Parathyroid adenoma (tissue), 2 donors: ENCODE data around the gene RNF114.

Experiments used
- H2AFZ ChIP-seq: fragments of 300-600 bp; sonication (generic); one replicate; pipeline ENCODE4 v1.7.0; 2017; ENCODE audit warnings: antibody characterized with exemption, mild to moderate bottlenecking
- H3K27ac ChIP-seq: fragments of 300-600 bp; sonication (generic); one replicate; pipeline ENCODE4 v1.7.0; 2017
- H3K27me3 ChIP-seq: fragments of 300-600 bp; sonication (generic); one replicate; pipeline ENCODE4 v1.7.0; 2017; ENCODE audit warnings: low read length; ENCODE audit not compliant: control insufficient read depth, insufficient read depth
- H3K36me3 ChIP-seq: fragments of 300-600 bp; sonication (generic); one replicate; pipeline ENCODE4 v1.7.0; 2017; ENCODE audit warnings: low read length; ENCODE audit not compliant: control insufficient read depth, insufficient read depth
- H3K4me1 ChIP-seq: fragments of 300-600 bp; sonication (generic); one replicate; pipeline ENCODE4 v1.7.0; 2017; ENCODE audit warnings: control low read depth
- H3K4me2 ChIP-seq: fragments of 300-600 bp; sonication (generic); one replicate; pipeline ENCODE4 v1.7.0; 2017; ENCODE audit warnings: low read length
- H3K4me3 ChIP-seq: fragments of 300-600 bp; sonication (generic); one replicate; pipeline ENCODE4 v1.7.0; 2017; ENCODE audit warnings: low read depth, low read length
- H3K79me2 ChIP-seq: fragments of 300-600 bp; sonication (generic); one replicate; pipeline ENCODE4 v1.7.0; 2017; ENCODE audit warnings: control low read depth
- H3K9ac ChIP-seq: fragments of 300-600 bp; sonication (generic); one replicate; pipeline ENCODE4 v1.7.0; 2017; ENCODE audit warnings: mild to moderate bottlenecking
- H3K9me3 ChIP-seq: fragments of 300-600 bp; sonication (generic); one replicate; pipeline ENCODE4 v1.7.0; 2017; ENCODE audit warnings: low read length; ENCODE audit not compliant: control insufficient read depth
- TF ChIP-seq, protein P1 (sequence below): fragments of 300-600 bp; sonication (generic); IDR thresholded peaks from one replicate; pipeline ENCODE4 v1.7.0; 2017; ENCODE audit warnings: antibody characterized with exemption, mild to moderate bottlenecking
- donor health status: primary hyperparathyroidism.

RNF114 gene, protein sequence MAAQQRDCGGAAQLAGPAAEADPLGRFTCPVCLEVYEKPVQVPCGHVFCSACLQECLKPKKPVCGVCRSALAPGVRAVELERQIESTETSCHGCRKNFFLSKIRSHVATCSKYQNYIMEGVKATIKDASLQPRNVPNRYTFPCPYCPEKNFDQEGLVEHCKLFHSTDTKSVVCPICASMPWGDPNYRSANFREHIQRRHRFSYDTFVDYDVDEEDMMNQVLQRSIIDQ

DNA sequence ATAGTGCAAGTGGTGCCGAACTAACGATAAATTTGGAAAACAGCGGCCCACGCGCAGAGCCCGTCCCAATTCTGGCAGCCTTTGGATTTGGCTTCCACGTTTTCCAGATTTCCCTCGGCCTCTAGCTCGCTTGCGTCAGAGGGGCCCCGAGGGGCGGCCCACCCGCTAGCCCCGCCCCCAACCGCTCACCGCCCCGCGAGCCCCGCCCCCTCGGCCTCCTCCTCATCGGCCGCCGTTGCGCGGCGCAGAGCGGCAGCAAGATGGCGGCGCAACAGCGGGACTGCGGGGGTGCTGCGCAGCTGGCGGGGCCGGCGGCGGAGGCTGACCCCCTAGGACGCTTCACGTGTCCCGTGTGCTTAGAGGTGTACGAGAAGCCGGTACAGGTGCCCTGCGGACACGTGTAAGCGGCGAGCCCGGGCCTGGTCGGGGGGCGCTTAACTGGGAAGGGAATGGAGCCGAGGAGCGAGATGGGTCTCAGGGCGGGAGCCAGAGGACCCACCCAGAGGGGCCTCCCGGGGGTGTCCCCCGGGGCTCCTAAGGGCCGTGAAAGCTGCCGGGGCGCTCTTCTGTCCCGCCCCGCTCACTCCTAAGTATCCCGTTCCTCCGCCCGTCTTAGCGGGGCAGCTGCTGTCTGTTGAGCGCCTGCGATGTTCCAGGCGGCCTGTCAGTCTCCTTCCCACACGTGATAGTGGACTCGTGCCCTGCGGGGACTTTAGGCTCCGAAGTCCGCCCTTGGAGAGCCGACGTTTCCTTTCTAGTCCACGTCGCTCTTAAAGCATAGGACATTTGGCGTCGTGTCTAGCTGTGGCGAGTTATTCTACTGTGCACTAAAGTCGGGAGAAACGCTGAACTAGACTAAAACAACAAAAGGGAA lies at the start of gene RNF114:
Gene RNF114, plus strand, starts transcription at position 245 of the 874 bp plus-strand sequence. Its CDS starts 16 bp downstream, at position 261.
- Histone ChIP-seq H3K36me3 (no peaks in the 10 kb centered on the region), H3K4me3 (peak within 1 kb of the TSS; percentile 89), H3K4me2 (peak within 1 kb of the TSS; percentile 95), H3K9ac (peak within 1 kb of the TSS; percentile 54), H2AFZ (peak within 1 kb of the TSS; percentile 87), H3K9me3 (no peaks in the 10 kb centered on the region), H3K4me1 (peaks cover 19% of the 10 kb centered on the region), H3K27me3 (no peaks in the 10 kb centered on the region), H3K79me2 (peaks cover 38% of the 10 kb centered on the region), H3K27ac (peak within 1 kb of the TSS; percentile 70)
- TF ChIP-seq, protein P1, sequence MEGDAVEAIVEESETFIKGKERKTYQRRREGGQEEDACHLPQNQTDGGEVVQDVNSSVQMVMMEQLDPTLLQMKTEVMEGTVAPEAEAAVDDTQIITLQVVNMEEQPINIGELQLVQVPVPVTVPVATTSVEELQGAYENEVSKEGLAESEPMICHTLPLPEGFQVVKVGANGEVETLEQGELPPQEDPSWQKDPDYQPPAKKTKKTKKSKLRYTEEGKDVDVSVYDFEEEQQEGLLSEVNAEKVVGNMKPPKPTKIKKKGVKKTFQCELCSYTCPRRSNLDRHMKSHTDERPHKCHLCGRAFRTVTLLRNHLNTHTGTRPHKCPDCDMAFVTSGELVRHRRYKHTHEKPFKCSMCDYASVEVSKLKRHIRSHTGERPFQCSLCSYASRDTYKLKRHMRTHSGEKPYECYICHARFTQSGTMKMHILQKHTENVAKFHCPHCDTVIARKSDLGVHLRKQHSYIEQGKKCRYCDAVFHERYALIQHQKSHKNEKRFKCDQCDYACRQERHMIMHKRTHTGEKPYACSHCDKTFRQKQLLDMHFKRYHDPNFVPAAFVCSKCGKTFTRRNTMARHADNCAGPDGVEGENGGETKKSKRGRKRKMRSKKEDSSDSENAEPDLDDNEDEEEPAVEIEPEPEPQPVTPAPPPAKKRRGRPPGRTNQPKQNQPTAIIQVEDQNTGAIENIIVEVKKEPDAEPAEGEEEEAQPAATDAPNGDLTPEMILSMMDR: no peak

DNA sequence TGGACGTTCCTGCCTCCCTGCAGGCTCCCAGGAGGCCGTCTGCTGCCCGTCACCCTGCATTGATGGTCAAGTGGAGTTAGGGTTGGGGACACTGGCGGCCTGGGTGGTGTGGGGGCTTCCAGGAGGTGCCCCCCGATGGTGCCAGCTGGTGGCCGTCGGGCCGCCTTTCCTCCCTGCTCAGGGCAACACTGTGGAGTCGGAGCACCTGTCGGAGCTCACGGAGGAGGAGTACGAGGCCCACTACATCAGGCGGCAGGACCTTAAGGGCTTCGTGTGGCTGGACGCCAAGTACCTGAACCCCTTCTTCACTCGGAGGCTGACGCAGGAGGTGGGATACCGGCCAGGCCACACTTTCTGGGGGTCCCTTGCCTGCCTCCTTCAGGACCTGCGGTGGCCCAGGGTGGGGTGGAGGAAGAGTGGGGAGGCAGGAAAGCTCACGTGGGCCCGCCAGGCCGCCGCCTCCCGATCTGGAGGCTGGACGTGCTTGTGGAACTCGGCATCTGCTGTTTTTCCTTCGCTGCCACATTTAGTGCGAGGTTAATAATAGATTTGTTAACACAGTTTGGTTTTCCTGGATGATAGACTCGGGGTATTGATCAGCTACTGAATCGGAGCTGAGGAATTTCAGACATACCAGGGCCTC lies 49.5 kb upstream of the RNF114 start:
- H3K4me2 ChIP-seq: no peak overlapping the region
- no peak overlapping the region for H3K9ac ChIP-seq
- H3K79me2 ChIP-seq: no peaks in the 10 kb centered on the region
- no peaks in the 10 kb centered on the region for H3K27me3 ChIP-seq
- H3K4me3 ChIP-seq: no peak overlapping the region
- peak overlapping the region; percentile 51 for H3K27ac ChIP-seq
- H3K9me3 ChIP-seq: no peaks in the 10 kb centered on the region
- no peaks in the 10 kb centered on the region for H3K4me1 ChIP-seq
- no peaks in the 10 kb centered on the region for H3K36me3 ChIP-seq
- H2AFZ ChIP-seq: no peak overlapping the region
- TF ChIP-seq, protein P1: no peak

DNA sequence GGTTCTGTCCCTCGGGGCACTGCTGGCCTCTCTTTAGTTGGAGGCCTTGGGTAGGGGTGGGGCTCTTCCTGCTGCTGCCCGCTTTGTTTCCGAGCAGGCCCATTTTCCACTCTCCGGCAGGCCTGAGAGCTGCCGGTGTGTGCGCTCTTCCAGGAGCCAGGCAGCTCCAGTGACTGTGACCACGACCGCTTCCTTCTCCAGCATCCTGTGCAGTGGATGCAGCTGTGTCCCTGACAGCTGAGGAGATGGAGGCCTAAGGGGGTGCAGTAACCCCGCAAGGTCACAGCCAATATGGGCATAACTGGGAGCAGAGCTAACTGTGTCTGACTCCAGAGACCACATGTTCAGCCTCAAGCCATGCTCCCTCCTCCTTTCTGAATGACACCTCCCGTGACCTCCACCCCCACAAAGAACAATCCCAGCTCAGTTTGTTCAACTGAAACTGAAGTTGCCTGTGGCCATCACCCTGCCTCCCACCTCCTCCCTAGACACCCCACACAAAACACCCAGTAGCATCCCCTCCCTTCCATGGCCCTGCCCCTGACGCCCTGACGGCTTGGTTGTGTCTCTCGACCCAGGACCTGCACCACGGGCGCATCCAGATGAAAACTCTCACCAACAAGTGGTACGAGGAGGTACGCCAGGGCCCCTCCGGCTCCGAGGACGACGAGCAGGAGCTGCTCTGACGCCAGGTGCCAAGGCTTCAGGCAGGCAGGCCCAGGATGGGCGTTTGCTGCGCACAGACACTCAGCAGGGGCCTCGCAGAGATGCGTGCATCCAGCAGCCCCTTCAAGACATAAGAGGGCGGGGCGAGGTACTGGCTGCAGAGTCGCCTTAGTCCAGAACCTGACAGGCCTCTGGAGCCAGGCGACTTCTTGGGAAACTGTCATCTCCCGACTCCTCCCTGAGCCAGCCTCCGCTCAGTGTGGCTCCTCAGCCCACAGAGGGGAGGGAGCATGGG lies 48.7 kb upstream of the RNF114 start:
- Histone ChIP-seq H3K4me3 (no peak overlapping the region), H3K4me1 (no peaks in the 10 kb centered on the region), H2AFZ (no peak overlapping the region), H3K36me3 (no peaks in the 10 kb centered on the region), H3K9me3 (no peaks in the 10 kb centered on the region), H3K79me2 (no peaks in the 10 kb centered on the region), H3K9ac (no peak overlapping the region), H3K27me3 (no peaks in the 10 kb centered on the region), H3K27ac (peak overlapping the region; percentile 24), H3K4me2 (no peak overlapping the region)
- TF ChIP-seq, protein P1: no peak

DNA sequence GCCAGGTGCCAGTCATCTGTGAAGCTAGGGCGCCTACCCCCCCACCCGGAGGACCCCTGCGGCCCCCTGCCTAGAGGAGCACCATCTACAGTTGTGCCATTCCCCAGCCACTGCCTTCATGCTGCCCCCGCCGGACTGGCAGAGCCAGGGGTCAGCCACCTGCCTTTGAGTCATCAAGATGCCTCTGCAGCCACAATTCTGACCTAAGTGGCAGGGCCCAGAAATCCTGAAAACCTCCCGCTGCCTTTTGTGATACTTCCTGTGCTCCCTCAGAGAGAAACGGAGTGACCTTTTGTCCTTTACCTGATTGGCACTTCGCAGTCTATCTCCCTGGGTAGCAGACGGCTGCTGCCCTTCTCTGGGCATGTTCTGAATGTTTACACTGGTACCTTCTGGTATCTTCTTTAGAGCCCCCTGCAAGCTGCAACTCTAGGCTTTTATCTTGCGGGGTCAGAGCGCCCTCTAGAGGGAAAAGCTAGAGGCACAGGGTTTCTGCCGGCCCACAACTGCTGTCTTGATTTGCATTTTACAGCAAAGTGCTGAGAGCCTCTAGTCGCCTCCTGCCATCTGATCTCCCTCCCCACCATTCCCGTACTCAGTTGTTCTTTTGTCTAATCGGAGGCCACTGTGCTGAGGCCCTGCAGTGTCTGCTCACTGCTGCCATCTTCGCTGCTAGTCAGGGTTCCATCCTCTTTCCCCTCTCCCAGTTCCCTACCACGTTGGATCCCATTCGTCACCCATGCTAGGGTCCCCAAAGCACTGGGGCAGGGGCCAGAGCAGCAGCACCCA lies 47.8 kb upstream of the RNF114 start:
- TF ChIP-seq, protein P1: peak; percentile 69
- H3K27me3 ChIP-seq: no peaks in the 10 kb centered on the region
- H3K27ac ChIP-seq: peak overlapping the region; percentile 35
- H3K4me1 ChIP-seq: no peaks in the 10 kb centered on the region
- H3K79me2 ChIP-seq: no peaks in the 10 kb centered on the region
- H3K4me3 ChIP-seq: no peak overlapping the region
- H3K9ac ChIP-seq: no peak overlapping the region
- no peak overlapping the region for H3K4me2 ChIP-seq
- no peaks in the 10 kb centered on the region for H3K36me3 ChIP-seq
- H2AFZ ChIP-seq: no peak overlapping the region
- no peaks in the 10 kb centered on the region for H3K9me3 ChIP-seq
